DMS 273 (cell line): ENCODE measurements around the gene MSANTD4.
A peak's percentile ranks its signal among the peaks of the same experiment; 100 is the strongest.
"Not testable (repeated sequence)": the region's sequence is repeated elsewhere in the genome, so short reads cannot be mapped to it uniquely, and the experiment has no call there.

ENCODE experiments used
- DNase-seq: peaks from one replicate; lab custom pipeline; 2025; ENCODE audit not compliant: unreplicated experiment; lab: John Stamatoyannopoulos, UW

MSANTD4 gene

GRCh38 chr11:106014035-106014434, 8.0 kb downstream of the MSANTD4 start:
- no peak for DNase-seq

GRCh38 chr11:106012744-106013143, 9.3 kb downstream of the MSANTD4 start:
- DNase-seq: peak; percentile 85

GRCh38 chr11:106011481-106011880, 10.6 kb downstream of the MSANTD4 start:
- DNase-seq: no peak

GRCh38 chr11:106003094-106003493, 18.9 kb downstream of the MSANTD4 start:
- DNase-seq: not testable (repeated sequence)

GRCh38 chr11:106001304-106002012, 20.6 kb downstream of the MSANTD4 start:
- no peak for DNase-seq

GRCh38 chr11:105991888-105992287, 30.2 kb downstream of the MSANTD4 start:
- no peak for DNase-seq

GRCh38 chr11:105989124-105989523, 32.9 kb downstream of the MSANTD4 start:
- no peak for DNase-seq

GRCh38 chr11:105988197-105988596, 33.8 kb downstream of the MSANTD4 start:
- no peak for DNase-seq

GRCh38 chr11:105986554-105986953, 35.5 kb downstream of the MSANTD4 start:
- no peak for DNase-seq

- DNase-seq: no peak
Measured at GRCh38 chr11:105979997-105980703, 41.9 kb downstream of the MSANTD4 start.

GRCh38 chr11:105975128-105975527, 46.9 kb downstream of the MSANTD4 start:
- DNase-seq: no peak

GRCh38 chr11:105969756-105970155, 52.3 kb downstream of the MSANTD4 start:
- DNase-seq: no peak

- DNase-seq: no peak
Measured at GRCh38 chr11:105968021-105968697, 53.9 kb downstream of the MSANTD4 start.

- DNase-seq: peak; percentile 80
Measured at GRCh38 chr11:105960252-105961245, 61.5 kb downstream of the MSANTD4 start.
